ENCODE data around the gene CALHM4. TPM values are rescaled to one million over a fixed set of nuclear protein-coding genes. Genes with fewer than 3 reads are reported as not detected.

Gene CALHM4
- total and polyA plus RNA-seq, 2 of the 13 experiments (the other 11 are each of a cell fraction or from before 2014, with no cell fraction given): not detected

GRCh38 chr6:116586276-116586675, 32.7 kb downstream of the CALHM4 start (continued):
- TF ChIP-seq ZBTB40 (IDR thresholded peaks at IDR 0.05) (no peak), ZBTB40 (CRISPR knock-in tag; IDR thresholded peaks at IDR 0.05) (no peak), TRIM24 (CRISPR knock-in tag; IDR thresholded peaks at IDR 0.05) (no peak), USF2 (IDR thresholded peaks at IDR 0.05; ENCODE audit: low read depth, low read length) (no peak), USF2 (CRISPR knock-in tag; IDR thresholded peaks at IDR 0.05; ENCODE audit: borderline replicate concordance) (no peak), ZNF281 (CRISPR knock-in tag; IDR thresholded peaks at IDR 0.05; ENCODE audit: borderline replicate concordance) (no peak), ZNF513 (CRISPR knock-in tag; conservative IDR thresholded peaks at IDR 0.05) (no peak), ZNF660 (CRISPR knock-in tag; IDR thresholded peaks at IDR 0.05; ENCODE audit: borderline replicate concordance, low read depth) (no peak), ZBTB44 (CRISPR knock-in tag; IDR thresholded peaks at IDR 0.05) (no peak), ETV5 (CRISPR knock-in tag; IDR thresholded peaks at IDR 0.05; ENCODE audit: borderline replicate concordance) (no peak), SP5 (CRISPR knock-in tag; IDR thresholded peaks at IDR 0.05; ENCODE audit: borderline replicate concordance, low read depth) (no peak), ZNF326 (CRISPR knock-in tag; IDR thresholded peaks at IDR 0.05; ENCODE audit: borderline replicate concordance) (no peak)
